GM06990 (cell line): Measurements from ENCODE around the gene NOTCH4.
"Not testable (repeated sequence)": the region's sequence is repeated elsewhere in the genome, so short reads cannot be mapped to it uniquely, and the experiment has no call there.

Source experiments
- DNase-seq: peaks from one replicate; pipeline ENCODE4 v3.0.0-alpha.2; 2011; ENCODE audit not compliant: insufficient read length; ENCODE audit errors: extremely low read depth
- H3K27me3 ChIP-seq: replicated peaks from 2 replicates; pipeline ENCODE4 v1.6.0; 2011; ENCODE audit warnings: low read length; ENCODE audit not compliant: control insufficient read depth, insufficient read depth
- H3K36me3 ChIP-seq: 2 replicates; pipeline ENCODE4 v1.5.1; 2011; ENCODE audit warnings: low read length; ENCODE audit not compliant: control insufficient read depth, insufficient read depth
- H3K4me3 ChIP-seq: replicated peaks from 2 replicates; pipeline ENCODE4 v1.5.1; 2011; ENCODE audit warnings: low read depth, mild to moderate bottlenecking, control low read depth, low read length
- CTCF ChIP-seq: IDR thresholded peaks from 2 replicates; pipeline ENCODE4 v1.5.1; 2011; ENCODE audit warnings: low read length, control low read depth, mild to moderate bottlenecking, inconsistent platforms; ENCODE audit not compliant: insufficient read depth, poor library complexity, severe bottlenecking

NOTCH4 gene

GRCh38 chr6:32195652-32195901 lies 28.3 kb downstream of the NOTCH4 start:
- Histone ChIP-seq H3K27me3 (no peaks in the 10 kb centered on the region), H3K36me3 (no peaks in the 10 kb centered on the region; the same call in 1 of the 2 replicates), H3K4me3 (peak overlapping the region; percentile 96)
- peak; percentile 5 for TF ChIP-seq CTCF
- DNase-seq = peak; percentile 100

GRCh38 chr6:32194825-32195651 lies 28.8 kb downstream of the NOTCH4 start:
- no peaks in the 10 kb centered on the region; the same call in 1 of the 2 replicates for H3K36me3 ChIP-seq
- no peak for DNase-seq
- H3K4me3 ChIP-seq = peak overlapping the region; percentile 60
- H3K27me3 ChIP-seq = no peaks in the 10 kb centered on the region
- TF ChIP-seq CTCF = peak; percentile 52

- H3K4me3 ChIP-seq = no peak overlapping the region
- DNase-seq = no peak
- no peaks in the 10 kb centered on the region for H3K27me3 ChIP-seq
- no peak for TF ChIP-seq CTCF
- no peaks in the 10 kb centered on the region; the same call in 1 of the 2 replicates for H3K36me3 ChIP-seq
Measured at GRCh38 chr6:32194388-32194787, 29.5 kb downstream of the NOTCH4 start.

- H3K27me3 ChIP-seq, DNase-seq, H3K36me3 ChIP-seq: not testable (repeated sequence)
- H3K4me3 ChIP-seq = peak overlapping the region; percentile 92
Measured at GRCh38 chr6:32193096-32193495, 30.8 kb downstream of the NOTCH4 start.

- H3K4me3 ChIP-seq = peak within 1 kb of the TSS; percentile 92
- DNase-seq = peak; percentile 81
- H3K36me3 ChIP-seq = no peaks in the 10 kb centered on the region; the same call in none of the 2 replicates
- H3K27me3 ChIP-seq = no peaks in the 10 kb centered on the region
- TF ChIP-seq CTCF = no peak
Measured at GRCh38 chr6:32192608-32193039, 31.2 kb downstream of the NOTCH4 start, which contains the start of gene GPSM3. Gene GPSM3, minus strand, starts transcription at chr6:32192643. Its CDS starts 130 bp downstream, at chr6:32192513.

GRCh38 chr6:32191696-32192607 lies 31.9 kb downstream of the NOTCH4 start:
- Histone ChIP-seq H3K27me3 (no peaks in the 10 kb centered on the region), H3K4me3 (peak overlapping the region; percentile 92), H3K36me3 (peaks cover 5% of the 10 kb centered on the region)
- no peak for TF ChIP-seq CTCF
- DNase-seq = no peak
